ENCODE measurements around the gene STK26.

DNA sequence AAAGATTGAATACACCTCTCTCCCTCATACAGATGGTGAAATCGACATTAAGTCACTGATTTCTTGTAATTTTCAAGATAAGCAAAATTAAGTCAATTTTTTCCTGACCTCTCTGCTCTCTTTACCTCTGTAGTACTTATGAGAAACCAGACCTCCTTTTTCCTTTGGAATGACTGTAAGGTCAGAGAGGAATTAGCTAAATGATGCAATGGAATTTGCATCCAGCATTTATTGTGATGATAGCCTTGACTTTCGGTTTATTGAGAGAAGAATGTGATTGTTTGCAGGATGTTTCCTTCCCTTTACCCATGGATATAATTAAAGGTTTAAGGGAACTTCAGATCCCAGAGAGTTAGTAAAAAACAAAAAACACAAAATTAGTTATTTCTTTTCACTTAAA lies 22.4 kb downstream of the STK26 start:
- TF ChIP-seq CTCF (IDR thresholded peaks at IDR 0.05; ENCODE audit: insufficient read depth, low read length) (no peak), REST (IDR thresholded peaks at IDR 0.05; ENCODE audit: insufficient replicate concordance, low read depth) (no peak), POLR2AphosphoS5 (IDR thresholded peaks at IDR 0.05; ENCODE audit: low read depth) (no peak), SPI1 (IDR thresholded peaks at IDR 0.05; ENCODE audit: borderline replicate concordance, low read depth) (no peak)
